Activated CD4-positive, alpha-beta T cell treated with anti-CD3 and anti-CD28 coated beads for 1 hour (primary cell): ENCODE data around the gene EVPL.
"Not testable (repeated sequence)": the region's sequence is repeated elsewhere in the genome, so short reads cannot be mapped to it uniquely, and the experiment has no call there.

Experiments
- DNase-seq: peaks from one replicate; pipeline ENCODE4 v3.0.0-alpha.2; 2020

EVPL gene

GRCh38 chr17:76048025-76048605 lies 21.0 kb upstream of the EVPL start:
- no peak for DNase-seq

GRCh38 chr17:76046064-76046463 lies 19.0 kb upstream of the EVPL start:
- no peak for DNase-seq

GRCh38 chr17:76044475-76045007 lies 17.4 kb upstream of the EVPL start:
- not testable (repeated sequence) for DNase-seq

- DNase-seq, result not testable (repeated sequence)
These were observed 15.8 kb upstream of the EVPL start for GRCh38 chr17:76042868-76043267.

- DNase-seq, result no peak
These were observed 13.3 kb upstream of the EVPL start for GRCh38 chr17:76040376-76040775.

GRCh38 chr17:76039121-76039520 lies 12.0 kb upstream of the EVPL start:
- no peak for DNase-seq

- no peak for DNase-seq
These were observed 10.9 kb upstream of the EVPL start for GRCh38 chr17:76038050-76038449.

GRCh38 chr17:76036497-76037261 lies 9.6 kb upstream of the EVPL start:
- DNase-seq, result no peak

GRCh38 chr17:76034428-76035350 lies 7.6 kb upstream of the EVPL start:
- DNase-seq, result no peak

- no peak for DNase-seq
These were observed 6.0 kb upstream of the EVPL start for GRCh38 chr17:76033139-76033538.

GRCh38 chr17:76032780-76033108 lies 5.6 kb upstream of the EVPL start:
- no peak for DNase-seq

GRCh38 chr17:76032073-76032779 lies 5.1 kb upstream of the EVPL start:
- no peak for DNase-seq

GRCh38 chr17:76026714-76027158 lies 370 bp downstream of the EVPL start:
- no peak for DNase-seq

GRCh38 chr17:76025294-76025693 lies 1.8 kb downstream of the EVPL start:
- no peak for DNase-seq

- DNase-seq, result no peak
These were observed 2.8 kb downstream of the EVPL start for GRCh38 chr17:76024353-76024752.

- no peak for DNase-seq
These were observed 3.2 kb downstream of the EVPL start for GRCh38 chr17:76023900-76024237.

- DNase-seq, result no peak
These were observed 3.9 kb downstream of the EVPL start for GRCh38 chr17:76022973-76023899.

- DNase-seq, result no peak
These were observed 4.8 kb downstream of the EVPL start for GRCh38 chr17:76022285-76022684.

- no peak for DNase-seq
These were observed 7.2 kb downstream of the EVPL start for GRCh38 chr17:76019833-76020467.

- no peak for DNase-seq
These were observed 8.3 kb downstream of the EVPL start for GRCh38 chr17:76018801-76019200.

- no peak for DNase-seq
These were observed 8.8 kb downstream of the EVPL start for GRCh38 chr17:76018340-76018680.
